ENCODE results near the gene CCR3.

- no peak for TF ChIP-seq CTCF (IDR thresholded peaks at IDR 0.05 in 2 of 3, conservative IDR thresholded peaks at IDR 0.05 in 1 of 3; ENCODE audit: borderline replicate concordance in 1 of 3, insufficient read depth in 1 of 3, low read depth in 2 of 3, low read length in 2 of 3)
- TF ChIP-seq RAD21 (IDR thresholded peaks at IDR 0.05; ENCODE audit: low read depth): no peak
- TF ChIP-seq POLR2A (IDR thresholded peaks at IDR 0.05; ENCODE audit: borderline replicate concordance, extremely low read depth, insufficient read depth, insufficient read length): no peak
- TF ChIP-seq SIN3A (IDR thresholded peaks at IDR 0.05; ENCODE audit: low read depth): no peak
- TF ChIP-seq FOSL1 (IDR thresholded peaks at IDR 0.05; ENCODE audit: low read depth): no peak
- TF ChIP-seq EGR1 (IDR thresholded peaks at IDR 0.05; ENCODE audit: low read depth): no peak
- no peak for TF ChIP-seq POLR2AphosphoS5 (IDR thresholded peaks at IDR 0.05; ENCODE audit: low read depth, low read length)
- no peak for TF ChIP-seq EZH2 (IDR thresholded peaks at IDR 0.05)
- TF ChIP-seq REST (IDR thresholded peaks at IDR 0.05; ENCODE audit: low read depth): no peak
- no peak for TF ChIP-seq EZH2phosphoT487 (IDR thresholded peaks at IDR 0.05; ENCODE audit: borderline replicate concordance)
- no peak for TF ChIP-seq MAX (IDR thresholded peaks at IDR 0.05)
- no peak for TF ChIP-seq CBX3 (IDR thresholded peaks at IDR 0.05; ENCODE audit: low read depth)
Observed at GRCh38 chr3:46303240-46303639, 61.0 kb downstream of the CCR3 start.

All from HCT116 (cell line).